Endothelial cell (in vitro differentiated cells): ENCODE measurements around the gene DUSP19. TPM values are rescaled to one million over a fixed set of nuclear protein-coding genes. Genes with fewer than 3 reads are reported as not detected.

ENCODE experiments used
- DNase-seq: peaks from one replicate; pipeline ENCODE4 v3.0.0; 2021; ENCODE audit warnings: low spot score
- H3K27ac Mint-ChIP-seq: one replicate; pipeline ENCODE4 v1.8.0; 2021; ENCODE audit warnings: mixed read lengths, inconsistent platforms; ENCODE audit not compliant: unreplicated experiment
- H3K27me3 Mint-ChIP-seq: one replicate; pipeline ENCODE4 v1.8.0; 2021; ENCODE audit warnings: mild to moderate bottlenecking, moderate library complexity, mixed read lengths, inconsistent platforms; ENCODE audit not compliant: unreplicated experiment
- H3K36me3 Mint-ChIP-seq: one replicate; pipeline ENCODE4 v1.8.0; 2021; ENCODE audit warnings: mild to moderate bottlenecking, low read depth, mixed read lengths, inconsistent platforms; ENCODE audit not compliant: unreplicated experiment
- H3K4me1 Mint-ChIP-seq: one replicate; pipeline ENCODE4 v1.8.0; 2021; ENCODE audit warnings: mild to moderate bottlenecking, mixed read lengths, inconsistent platforms; ENCODE audit not compliant: unreplicated experiment
- H3K4me3 Mint-ChIP-seq: one replicate; pipeline ENCODE4 v1.8.0; 2021; ENCODE audit warnings: mild to moderate bottlenecking, mixed read lengths, inconsistent platforms; ENCODE audit not compliant: unreplicated experiment
- H3K9me3 Mint-ChIP-seq: one replicate; pipeline ENCODE4 v1.8.0; 2021; ENCODE audit warnings: mixed read lengths, inconsistent platforms; ENCODE audit not compliant: unreplicated experiment
- CTCF ChIP-seq: fragments of 200-600 bp; sonication (generic); IDR thresholded peaks from one replicate; pipeline ENCODE4 v1.5.0; 2021; ENCODE audit warnings: antibody characterized with exemption; ENCODE audit not compliant: unreplicated experiment
- total RNA-seq: library from RNA; stranded (reverse); fragmentation: NEBNext Ultra II Directional; extraction: Animal tissue kit (Norgen Biotek cat#: 25700); gene quantifications from one replicate; pipeline ENCODE4 v1.2.1, GENCODE V29; 2021; ENCODE audit not compliant: unreplicated experiment

DUSP19 gene
- total RNA-seq, 1 donor from 2014 or later, result 2.4 TPM

GRCh38 chr2:183091954-183092345 is 13.4 kb downstream of the DUSP19 start:
- Mint-ChIP-seq H3K9me3 (no peaks in the 10 kb centered on the region), H3K27ac (no peak overlapping the region), H3K27me3 (no peaks in the 10 kb centered on the region), H3K4me1 (no peaks in the 10 kb centered on the region), H3K4me3 (no peak overlapping the region), H3K36me3 (peaks cover 4% of the 10 kb centered on the region)
- DNase-seq, result no peak
- no peak for TF ChIP-seq CTCF

GRCh38 chr2:183093857-183094657 is 15.5 kb downstream of the DUSP19 start:
- H3K4me3 Mint-ChIP-seq, result no peak overlapping the region
- H3K27me3 Mint-ChIP-seq, result no peaks in the 10 kb centered on the region
- H3K27ac Mint-ChIP-seq, result no peak overlapping the region
- TF ChIP-seq CTCF, result no peak
- no peaks in the 10 kb centered on the region for H3K4me1 Mint-ChIP-seq
- peaks cover 4% of the 10 kb centered on the region for H3K36me3 Mint-ChIP-seq
- no peak for DNase-seq
- H3K9me3 Mint-ChIP-seq, result no peaks in the 10 kb centered on the region

GRCh38 chr2:183105402-183106134 is 27.0 kb downstream of the DUSP19 start:
- no peaks in the 10 kb centered on the region for H3K27me3 Mint-ChIP-seq
- no peak for DNase-seq
- no peak for TF ChIP-seq CTCF
- no peak overlapping the region for H3K27ac Mint-ChIP-seq
- H3K36me3 Mint-ChIP-seq, result no peaks in the 10 kb centered on the region
- H3K9me3 Mint-ChIP-seq, result no peaks in the 10 kb centered on the region
- H3K4me3 Mint-ChIP-seq, result no peak overlapping the region
- no peaks in the 10 kb centered on the region for H3K4me1 Mint-ChIP-seq

GRCh38 chr2:183112577-183112976 is 34.0 kb downstream of the DUSP19 start:
- no peaks in the 10 kb centered on the region for H3K9me3 Mint-ChIP-seq
- no peak overlapping the region for H3K27ac Mint-ChIP-seq
- no peaks in the 10 kb centered on the region for H3K36me3 Mint-ChIP-seq
- no peak for DNase-seq
- H3K4me1 Mint-ChIP-seq, result no peaks in the 10 kb centered on the region
- H3K27me3 Mint-ChIP-seq, result no peaks in the 10 kb centered on the region
- H3K4me3 Mint-ChIP-seq, result no peak overlapping the region
- no peak for TF ChIP-seq CTCF

GRCh38 chr2:183113630-183114029 is 35.1 kb downstream of the DUSP19 start:
- no peaks in the 10 kb centered on the region for H3K27me3 Mint-ChIP-seq
- no peaks in the 10 kb centered on the region for H3K9me3 Mint-ChIP-seq
- no peaks in the 10 kb centered on the region for H3K36me3 Mint-ChIP-seq
- no peak for TF ChIP-seq CTCF
- no peak overlapping the region for H3K27ac Mint-ChIP-seq
- DNase-seq, result no peak
- H3K4me3 Mint-ChIP-seq, result no peak overlapping the region
- no peaks in the 10 kb centered on the region for H3K4me1 Mint-ChIP-seq
